GM18505 (cell line): ENCODE measurements around the gene ADAMTS14.
"Not testable (repeated sequence)": the region's sequence is repeated elsewhere in the genome, so short reads cannot be mapped to it uniquely, and the experiment has no call there.

ENCODE experiments used
- ATAC-seq: cut with Tn5 transposase; IDR thresholded peaks from one replicate; pipeline ENCODE4 v1.9.1; 2021; ENCODE audit not compliant: unreplicated experiment
- POLR2A ChIP-seq: IDR thresholded peaks from 4 replicates; pipeline ENCODE4 v1.6.1; 2011; ENCODE audit warnings: borderline replicate concordance; ENCODE audit not compliant: insufficient read depth, insufficient read length; ENCODE audit errors: extremely low read depth

ADAMTS14 gene

GRCh38 chr10:70672165-70673042, at the start of gene ADAMTS14:
TSS of gene ADAMTS14 (plus strand) at chr10:70672506. CDS start at chr10:70672803, 297 bp downstream.
- no peak for TF ChIP-seq POLR2A
- no peak for ATAC-seq

- no peak for TF ChIP-seq POLR2A
- ATAC-seq, result no peak
Measured at GRCh38 chr10:70622541-70622940, 49.8 kb upstream of the ADAMTS14 start.

GRCh38 chr10:70622981-70623844, 49.1 kb upstream of the ADAMTS14 start:
- ATAC-seq, result no peak
- no peak for TF ChIP-seq POLR2A

GRCh38 chr10:70626056-70626455, 46.2 kb upstream of the ADAMTS14 start:
- ATAC-seq, result no peak
- TF ChIP-seq POLR2A, result no peak

GRCh38 chr10:70629338-70629737, 43.0 kb upstream of the ADAMTS14 start:
- ATAC-seq, result no peak
- no peak for TF ChIP-seq POLR2A

GRCh38 chr10:70631735-70632134, 40.6 kb upstream of the ADAMTS14 start:
- ATAC-seq, result not testable (repeated sequence)

- ATAC-seq, result no peak
- no peak for TF ChIP-seq POLR2A
Measured at GRCh38 chr10:70634011-70634410, 38.3 kb upstream of the ADAMTS14 start.

- ATAC-seq, result not testable (repeated sequence)
Measured at GRCh38 chr10:70634515-70634914, 37.8 kb upstream of the ADAMTS14 start.

GRCh38 chr10:70639640-70640383, 32.5 kb upstream of the ADAMTS14 start:
- not testable (repeated sequence) for ATAC-seq

GRCh38 chr10:70643272-70643671, 29.0 kb upstream of the ADAMTS14 start:
- not testable (repeated sequence) for ATAC-seq

- ATAC-seq, result not testable (repeated sequence)
Measured at GRCh38 chr10:70644959-70645358, 27.3 kb upstream of the ADAMTS14 start.

- no peak for ATAC-seq
- TF ChIP-seq POLR2A, result no peak
Measured at GRCh38 chr10:70647086-70647485, 25.2 kb upstream of the ADAMTS14 start.

- no peak for TF ChIP-seq POLR2A
- no peak for ATAC-seq
Measured at GRCh38 chr10:70648427-70648826, 23.9 kb upstream of the ADAMTS14 start.

- TF ChIP-seq POLR2A, result no peak
- no peak for ATAC-seq
Measured at GRCh38 chr10:70649526-70649925, 22.8 kb upstream of the ADAMTS14 start.
